GM19467 (cell line): ENCODE data around the gene HEXA.

ENCODE experiments used
- ATAC-seq: cut with Tn5 transposase; IDR thresholded peaks from one replicate; pipeline ENCODE4 v1.9.1; 2021; ENCODE audit warnings: mild to moderate bottlenecking, moderate library complexity; ENCODE audit not compliant: unreplicated experiment

The HEXA gene

GRCh38 chr15:72323752-72324151, 52.1 kb downstream of the HEXA start:
- no peak for ATAC-seq

- peak; percentile 56 for ATAC-seq
Observed at GRCh38 chr15:72319985-72320671, 55.7 kb downstream of the HEXA start, which contains the start of gene CELF6. TSS of gene CELF6 (minus strand) at chr15:72320157. CDS start at chr15:72319874, 283 bp downstream.

- ATAC-seq: no peak
Observed at GRCh38 chr15:72319360-72319984, 56.3 kb downstream of the HEXA start.

- ATAC-seq: no peak
Observed at GRCh38 chr15:72318408-72318942, 57.3 kb downstream of the HEXA start.

GRCh38 chr15:72315706-72316370, 60.0 kb downstream of the HEXA start:
- ATAC-seq: no peak

- ATAC-seq: no peak
Observed at GRCh38 chr15:72313881-72314280, 61.9 kb downstream of the HEXA start.

- ATAC-seq: no peak
Observed at GRCh38 chr15:72313448-72313840, 62.4 kb downstream of the HEXA start.

- ATAC-seq: no peak
Observed at GRCh38 chr15:72312605-72313447, 63.0 kb downstream of the HEXA start.

GRCh38 chr15:72307026-72307425, 68.8 kb downstream of the HEXA start:
- ATAC-seq: no peak

- ATAC-seq: no peak
Observed at GRCh38 chr15:72306211-72306785, 69.5 kb downstream of the HEXA start.

- no peak for ATAC-seq
Observed at GRCh38 chr15:72304596-72304995, 71.2 kb downstream of the HEXA start.

- no peak for ATAC-seq
Observed at GRCh38 chr15:72302955-72303354, 72.9 kb downstream of the HEXA start.
